OCI-LY3 (cell line): Measurements from ENCODE around the gene ETV6.

ENCODE experiments used
- EZH2phosphoT487 ChIP-seq: fragments of 200-600 bp; shearing (Covaris generic); IDR thresholded peaks from 2 replicates; pipeline ENCODE4 v1.6.1; 2018; ENCODE audit warnings: antibody characterized with exemption, mixed run types, low read depth
- TF ChIP-seq, protein P1 (sequence below): fragments of 200-600, 300-600 bp; sonication (generic); IDR thresholded peaks from 2 replicates; pipeline ENCODE4 v1.5.1; 2014; ENCODE audit warnings: antibody characterized with exemption, low read length, low read depth

DNA sequence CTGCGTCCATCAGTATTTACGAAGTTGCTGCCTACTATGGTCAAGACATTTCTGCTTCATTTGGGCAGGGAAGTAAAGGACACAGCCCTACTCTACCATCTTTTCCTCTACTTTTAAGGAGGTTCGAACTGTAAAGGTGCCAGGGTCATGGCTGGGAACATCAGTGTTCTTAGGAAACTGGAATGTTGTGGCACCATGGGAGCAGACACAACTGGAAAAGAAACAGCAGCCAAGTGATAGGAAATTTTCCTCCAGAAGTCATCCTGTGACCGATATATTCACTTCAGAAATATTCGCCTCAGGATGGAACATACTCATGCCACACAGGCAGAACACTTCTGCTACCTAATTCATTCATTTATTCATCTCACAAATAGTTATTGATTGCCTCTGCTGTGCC lies 104.4 kb downstream of the ETV6 start:
- TF ChIP-seq, protein P1, sequence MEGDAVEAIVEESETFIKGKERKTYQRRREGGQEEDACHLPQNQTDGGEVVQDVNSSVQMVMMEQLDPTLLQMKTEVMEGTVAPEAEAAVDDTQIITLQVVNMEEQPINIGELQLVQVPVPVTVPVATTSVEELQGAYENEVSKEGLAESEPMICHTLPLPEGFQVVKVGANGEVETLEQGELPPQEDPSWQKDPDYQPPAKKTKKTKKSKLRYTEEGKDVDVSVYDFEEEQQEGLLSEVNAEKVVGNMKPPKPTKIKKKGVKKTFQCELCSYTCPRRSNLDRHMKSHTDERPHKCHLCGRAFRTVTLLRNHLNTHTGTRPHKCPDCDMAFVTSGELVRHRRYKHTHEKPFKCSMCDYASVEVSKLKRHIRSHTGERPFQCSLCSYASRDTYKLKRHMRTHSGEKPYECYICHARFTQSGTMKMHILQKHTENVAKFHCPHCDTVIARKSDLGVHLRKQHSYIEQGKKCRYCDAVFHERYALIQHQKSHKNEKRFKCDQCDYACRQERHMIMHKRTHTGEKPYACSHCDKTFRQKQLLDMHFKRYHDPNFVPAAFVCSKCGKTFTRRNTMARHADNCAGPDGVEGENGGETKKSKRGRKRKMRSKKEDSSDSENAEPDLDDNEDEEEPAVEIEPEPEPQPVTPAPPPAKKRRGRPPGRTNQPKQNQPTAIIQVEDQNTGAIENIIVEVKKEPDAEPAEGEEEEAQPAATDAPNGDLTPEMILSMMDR, result no peak
- no peak for TF ChIP-seq EZH2phosphoT487
